ENCODE results near the gene SF3A1. TPM values are rescaled to one million over a fixed set of nuclear protein-coding genes. Genes with fewer than 3 reads are reported as not detected.

The SF3A1 gene
- total and polyA plus RNA-seq, 2 of the 13 experiments (the other 11 are each of a cell fraction or from before 2014, with no cell fraction given) = 10.0 to 22.0 TPM

DNA sequence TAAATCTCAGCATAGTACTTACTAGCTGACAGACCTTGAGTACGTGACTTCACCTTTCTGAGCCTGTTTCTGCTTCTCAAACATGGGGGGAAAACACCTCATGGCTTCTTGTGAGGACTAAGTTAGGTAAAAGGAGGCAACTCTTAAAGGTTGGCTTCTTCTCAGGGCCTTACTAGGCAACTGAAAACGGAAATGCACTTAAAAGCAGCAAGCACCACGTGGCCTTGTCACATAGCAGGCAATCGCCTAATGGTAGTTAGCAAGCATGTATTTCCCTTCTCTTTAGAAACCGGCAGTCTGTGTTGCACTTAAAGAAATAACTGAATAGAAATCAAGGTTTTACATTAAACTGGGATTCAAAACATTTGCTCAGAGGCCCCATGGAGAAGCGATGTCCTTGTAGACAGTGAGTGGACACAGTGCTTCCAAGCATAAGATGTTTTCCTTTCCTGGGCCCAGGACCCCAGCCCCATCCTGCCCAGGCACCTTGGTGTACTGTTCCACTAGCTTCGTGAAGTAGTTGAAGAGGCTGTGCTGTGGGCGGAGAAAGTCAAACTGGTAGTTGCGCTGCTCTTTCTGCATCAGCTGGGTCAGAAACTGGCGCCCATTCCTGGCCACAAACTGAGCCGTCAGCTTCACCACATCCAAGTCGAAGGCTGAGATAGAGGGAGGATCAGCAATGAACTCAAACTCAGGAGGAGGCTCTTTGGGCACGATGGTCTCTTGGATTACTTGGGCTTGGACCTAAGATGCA, 12.1 kb downstream of the SF3A1 start:
- ATAC-seq (no peak), DNase-seq (ENCODE audit: low spot score) (no peak), FAIRE-seq (no peak)
- in situ Hi-C loops (cut with HindIII; ENCODE audit: extremely low pct_ligation_motif_present, low pct_unique_long_range_greater_than_20kb) = no loop called here
- H3K4me1 ChIP-seq (ENCODE audit: insufficient read depth, low read length) = peaks cover 17% of the 10 kb centered on the region
- no peak overlapping the region for H2AFZ ChIP-seq (ENCODE audit: low read length)
- WGBS (ENCODE audit: low lambda C conversion rate) = 96% methylated on average over 13 of the region's 13 CpGs
- ChIA-PET POLR2A (no interaction called here), CTCF (ENCODE audit: low intra/inter-chr PET ratio, low total read pairs) (no interaction called here)
- no peak overlapping the region for H3K27ac ChIP-seq (ENCODE audit: extremely low read length, insufficient read depth, low read length)
- H4K20me1 ChIP-seq (ENCODE audit: insufficient read depth, low read length) = peaks cover 4% of the 10 kb centered on the region
- H3K4me2 ChIP-seq (ENCODE audit: low read depth, low read length) = no peak overlapping the region
- BruUV-seq (replicated peaks) = no TSS peak
- H3K79me2 ChIP-seq (ENCODE audit: insufficient read depth, low read length) = peaks cover 5% of the 10 kb centered on the region
- H3K9ac ChIP-seq (ENCODE audit: insufficient read depth, low read depth, low read length) = no peak overlapping the region
- intact Hi-C loops (cut with micrococcal nuclease; ENCODE audit: unreplicated experiment) = no loop called here
- TF ChIP-seq ZNF841 (CRISPR knock-in tag; IDR thresholded peaks at IDR 0.05; ENCODE audit: borderline replicate concordance) (no peak), GPN1 (CRISPR knock-in tag; IDR thresholded peaks at IDR 0.05; ENCODE audit: borderline replicate concordance) (no peak), ZNF512B (CRISPR knock-in tag; IDR thresholded peaks at IDR 0.05; ENCODE audit: borderline replicate concordance) (no peak), MZF1 (CRISPR knock-in tag; IDR thresholded peaks at IDR 0.05; ENCODE audit: borderline replicate concordance) (no peak), ARID2 (CRISPR knock-in tag; IDR thresholded peaks at IDR 0.05; ENCODE audit: borderline replicate concordance) (no peak)
- TF ChIP-seq, protein P1, sequence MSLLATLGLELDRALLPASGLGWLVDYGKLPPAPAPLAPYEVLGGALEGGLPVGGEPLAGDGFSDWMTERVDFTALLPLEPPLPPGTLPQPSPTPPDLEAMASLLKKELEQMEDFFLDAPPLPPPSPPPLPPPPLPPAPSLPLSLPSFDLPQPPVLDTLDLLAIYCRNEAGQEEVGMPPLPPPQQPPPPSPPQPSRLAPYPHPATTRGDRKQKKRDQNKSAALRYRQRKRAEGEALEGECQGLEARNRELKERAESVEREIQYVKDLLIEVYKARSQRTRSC (CRISPR knock-in tag; IDR thresholded peaks at IDR 0.05; ENCODE audit: low read depth) = no peak
- TF ChIP-seq, protein P2, sequence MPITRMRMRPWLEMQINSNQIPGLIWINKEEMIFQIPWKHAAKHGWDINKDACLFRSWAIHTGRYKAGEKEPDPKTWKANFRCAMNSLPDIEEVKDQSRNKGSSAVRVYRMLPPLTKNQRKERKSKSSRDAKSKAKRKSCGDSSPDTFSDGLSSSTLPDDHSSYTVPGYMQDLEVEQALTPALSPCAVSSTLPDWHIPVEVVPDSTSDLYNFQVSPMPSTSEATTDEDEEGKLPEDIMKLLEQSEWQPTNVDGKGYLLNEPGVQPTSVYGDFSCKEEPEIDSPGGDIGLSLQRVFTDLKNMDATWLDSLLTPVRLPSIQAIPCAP (CRISPR knock-in tag; IDR thresholded peaks at IDR 0.05; ENCODE audit: low read depth) = no peak
- no peaks in the 10 kb centered on the region for H3K27me3 ChIP-seq (ENCODE audit: control insufficient read depth in 1 of 2, insufficient read depth in 2 of 2, low read length in 2 of 2)
- H3K9me3 ChIP-seq (ENCODE audit: low read length) = no peaks in the 10 kb centered on the region
- peaks cover 48 to 94% of the 10 kb centered on the region in 2 experiments for H3K36me3 ChIP-seq (replicated peaks in 1 of 2; ENCODE audit: control insufficient read depth in 1 of 2, insufficient read depth in 2 of 2, low read length in 2 of 2)
- H3K4me3 ChIP-seq (replicated peaks in 1 of 3; ENCODE audit: insufficient read depth in 1 of 3, low read depth in 2 of 3, low read length in 3 of 3) = no peak overlapping the region
